Stomach (tissue), 19 donors: ENCODE measurements around the gene CARD11. TPM values are rescaled to one million over a fixed set of nuclear protein-coding genes. Genes with fewer than 3 reads are reported as not detected.

ENCODE experiments used
- DNase-seq, 2 donors: peaks; one replicate each; pipeline versions ENCODE4 v3.0.0 to v3.0.0-alpha.2; 2013 to 2019
- H3K27ac ChIP-seq, 5 donors: fragments of 200-600 bp in 4 of 5; sonication (generic) in 4 of 5; one replicate each; pipeline ENCODE4 v1.5.1; 2013 to 2019; ENCODE audit warnings: mild to moderate bottlenecking in 1 of 5, moderate library complexity in 1 of 5
- H3K27me3 ChIP-seq, 3 donors: fragments of 200-600 bp; sonication (generic); one replicate each; pipeline ENCODE4 v1.5.1; 2017 to 2019; ENCODE audit warnings: mixed run types in 1 of 3
- H3K36me3 ChIP-seq, 4 donors: fragments of 200-600 bp; sonication (generic); 1 replicate in 3 of 4; 2 replicates in 1 of 4; pipeline ENCODE4 v1.5.1; 2016 to 2019
- H3K4me1 ChIP-seq, 4 donors: fragments of 200-600 bp; sonication (generic); one replicate each; pipeline ENCODE4 v1.5.1; 2016 to 2019
- H3K4me3 ChIP-seq, 4 donors: fragments of 200-600 bp; sonication (generic) in 3 of 4; one replicate each; pipeline ENCODE4 v1.5.1; 2016 to 2019; ENCODE audit warnings: mild to moderate bottlenecking in 1 of 4
- H3K9me3 ChIP-seq, 4 donors: fragments of 200-600 bp; sonication (generic); one replicate each; pipeline ENCODE4 v1.5.1; 2016 to 2019
- EP300 ChIP-seq: sonication (generic); formaldehyde crosslinking; IDR thresholded peaks from one replicate; pipeline ENCODE4 v1.6.1; 2017; ENCODE audit warnings: antibody characterized with exemption
- POLR2A ChIP-seq, 4 donors: fragments of 450-650 bp; IDR thresholded peaks; one replicate each; pipeline ENCODE4 v1.6.1; 2016; ENCODE audit warnings: antibody characterized with exemption in 4 of 4, control low read depth in 2 of 4, mild to moderate bottlenecking in 1 of 4, moderate library complexity in 1 of 4
- POLR2AphosphoS5 ChIP-seq, 3 donors: sonication (generic); formaldehyde crosslinking; IDR thresholded peaks; one replicate each; pipeline ENCODE4 v1.6.1; 2016; ENCODE audit warnings: antibody characterized with exemption in 3 of 3
- WGBS, 5 donors: extraction: QIAGEN DNeasy Blood & Tissue Kit in 3 of 5; methylation state at CpG; one replicate each; pipeline versions ENCODE4 v1.1.5 to v1.1.7; 2013 to 2018; 5-methylcytosine and 5-hydroxymethylcytosine counted together
- intact Hi-C: fragments of 100-400 bp; cut with DNase I; formaldehyde crosslinking; loops from one replicate; pipeline ENCODE4 v1.15.1; 2023; ENCODE audit warnings: low total_unique reads
- long read RNA-seq, 10 donors: transcript quantifications; one replicate each; lab custom pipeline, GENCODE V29; 2026
- polyA plus RNA-seq, 3 donors: library from polyadenylated mRNA; stranded (reverse); fragments of 200-250 nt; gene quantifications; one replicate each; pipeline ENCODE4 v1.2.3, GENCODE V29; 2013
- total RNA-seq, 5 donors: library from RNA; depleted of rRNA; stranded (reverse); fragments of >200 nt; gene quantifications; one replicate each; pipeline versions ENCODE4 v1.1.0 to v1.2.3, GENCODE V29; 2014 to 2016
- TF ChIP-seq, protein P1 (sequence below), 7 experiments: fragments of 450-650 bp in 4 of 7; fragments of 200-600 bp in 3 of 7; sonication (generic) in 3 of 7; IDR thresholded peaks; one replicate each; pipeline ENCODE4 v1.5.1; 2016 to 2019; ENCODE audit warnings: antibody characterized with exemption in 7 of 7, control low read depth in 2 of 7, mild to moderate bottlenecking in 1 of 7
- donor health status: healthy with polysubstance abuse.
- donor health status: Bipolar disorder and iron deficiency.
- donor health status: healthy.

The CARD11 gene
- total RNA-seq, result 1 to 10 TPM in 3 of 5 donors, under 1 TPM in 1, not detected in 1; 0.45 to 9.7 (median 4.3) TPM
- polyA plus RNA-seq, result 1 to 10 TPM; 1.4 to 1.8 (median 1.7) TPM
- long read RNA-seq, donor 1, result 0 reads
- long read RNA-seq, donor 2, result 0 reads
- long read RNA-seq, donor 3, result 0 reads
- long read RNA-seq, donor 4, result 0 reads
- long read RNA-seq, donor 5, result 0 reads
- long read RNA-seq, donor 6, result 0 reads
- long read RNA-seq, donor 7, result 0 reads
- long read RNA-seq, donor 8, result 0 reads
- long read RNA-seq, donor 9, result 0 reads
- long read RNA-seq, donor 10, result 0 reads

DNA sequence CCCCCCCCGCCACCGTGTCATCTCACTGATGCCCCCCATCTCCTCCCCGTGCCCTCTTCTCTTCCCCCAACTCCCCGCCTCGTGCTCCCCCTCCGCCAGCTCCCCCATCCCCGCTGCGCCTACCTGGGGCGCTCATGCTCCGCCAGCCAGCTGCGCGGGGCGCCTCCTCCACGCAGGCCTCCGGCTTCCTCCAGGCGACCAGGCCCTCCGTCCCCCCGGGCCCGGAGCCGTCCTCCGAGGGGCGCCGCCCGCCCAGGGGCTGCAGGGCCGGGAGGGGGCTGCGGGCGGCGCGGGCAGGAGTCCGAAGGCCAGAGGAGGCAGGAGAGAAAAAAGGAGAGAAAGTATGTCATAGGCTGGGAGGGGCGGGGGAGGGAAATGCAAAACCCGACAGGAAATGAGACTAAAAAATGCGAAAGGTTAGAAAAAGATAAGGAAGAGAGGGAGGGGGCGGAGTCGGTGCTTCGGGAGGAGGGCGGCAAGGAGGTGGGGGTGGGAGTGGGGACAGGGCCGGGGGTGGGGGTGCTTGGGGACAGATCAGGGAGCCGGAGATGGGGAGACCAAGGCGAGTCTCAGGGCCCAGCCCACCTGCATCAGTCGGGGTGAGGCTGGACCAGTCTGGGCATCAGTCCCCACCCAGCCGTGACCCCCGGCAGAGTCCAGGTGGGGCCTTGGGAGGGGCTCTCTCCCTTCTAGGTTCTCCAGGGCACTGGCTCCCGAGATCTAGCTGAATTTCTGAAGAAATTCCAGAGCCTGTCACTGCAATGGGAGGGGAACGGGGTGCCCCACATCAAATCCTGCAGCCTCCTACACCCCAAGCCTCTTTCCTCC, at the start of gene CARD11:
Gene CARD11, minus strand, starts transcription at position 324 of the 828 bp plus-strand sequence. CDS start 85,361 bp downstream, outside the sequence.
- TF ChIP-seq POLR2A (IDR thresholded peaks at IDR 0.05) (no peak), POLR2AphosphoS5 (IDR thresholded peaks at IDR 0.05) (no peak), EP300 (no peak)
- TF ChIP-seq, protein P1, sequence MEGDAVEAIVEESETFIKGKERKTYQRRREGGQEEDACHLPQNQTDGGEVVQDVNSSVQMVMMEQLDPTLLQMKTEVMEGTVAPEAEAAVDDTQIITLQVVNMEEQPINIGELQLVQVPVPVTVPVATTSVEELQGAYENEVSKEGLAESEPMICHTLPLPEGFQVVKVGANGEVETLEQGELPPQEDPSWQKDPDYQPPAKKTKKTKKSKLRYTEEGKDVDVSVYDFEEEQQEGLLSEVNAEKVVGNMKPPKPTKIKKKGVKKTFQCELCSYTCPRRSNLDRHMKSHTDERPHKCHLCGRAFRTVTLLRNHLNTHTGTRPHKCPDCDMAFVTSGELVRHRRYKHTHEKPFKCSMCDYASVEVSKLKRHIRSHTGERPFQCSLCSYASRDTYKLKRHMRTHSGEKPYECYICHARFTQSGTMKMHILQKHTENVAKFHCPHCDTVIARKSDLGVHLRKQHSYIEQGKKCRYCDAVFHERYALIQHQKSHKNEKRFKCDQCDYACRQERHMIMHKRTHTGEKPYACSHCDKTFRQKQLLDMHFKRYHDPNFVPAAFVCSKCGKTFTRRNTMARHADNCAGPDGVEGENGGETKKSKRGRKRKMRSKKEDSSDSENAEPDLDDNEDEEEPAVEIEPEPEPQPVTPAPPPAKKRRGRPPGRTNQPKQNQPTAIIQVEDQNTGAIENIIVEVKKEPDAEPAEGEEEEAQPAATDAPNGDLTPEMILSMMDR (IDR thresholded peaks at IDR 0.05), result no peak
- DNase-seq, result peak in 1 of 2 donors; percentile 72
- H3K4me3 ChIP-seq, result peak within 1 kb of the TSS; percentile 29 to 50 (median 44)
- H3K27ac ChIP-seq, result peak within 1 kb of the TSS; percentile 22 to 72 (median 56)
- 6 to 7% (median 7%) methylated on average over 26 to 45 of the region's 45 CpGs for WGBS, 5 donors
- intact Hi-C loops, result no loop called here
- no peaks in the 10 kb centered on the region for H3K9me3 ChIP-seq
- H3K27me3 ChIP-seq, result peaks cover 0 to 34% (median 17%) of the 10 kb centered on the region in 3 donors
- H3K36me3 ChIP-seq, result no peaks in the 10 kb centered on the region
- H3K4me1 ChIP-seq, result peaks cover 0 to 15% (median 5%) of the 10 kb centered on the region in 4 donors

DNA sequence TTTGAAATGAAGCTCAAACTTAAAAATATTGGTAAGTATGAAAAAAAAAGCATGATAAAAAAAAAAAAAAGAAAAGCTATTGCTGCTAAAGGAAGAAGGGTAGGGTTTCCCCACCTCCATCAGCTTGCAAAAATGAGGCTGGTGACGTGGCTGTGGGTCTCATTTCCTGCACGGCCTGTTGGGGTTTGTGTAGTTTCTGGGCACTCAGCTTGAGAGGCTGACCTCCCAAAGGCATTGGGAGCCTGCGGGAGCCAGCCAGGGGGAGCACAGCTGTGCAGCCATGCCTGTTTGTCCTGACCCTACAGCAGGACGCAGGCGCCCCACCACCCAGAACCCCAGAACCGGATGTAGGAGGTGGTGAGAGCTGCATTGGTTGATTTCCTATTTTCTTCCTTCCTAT, 48.8 kb upstream of the CARD11 start:
- WGBS, 5 donors, result 45 to 72% (median 67%) methylated on average over 6 of the region's 6 CpGs
- intact Hi-C loops, result no loop called here
- no peak overlapping the region for H3K4me3 ChIP-seq
- peaks cover 0 to 13% (median 0%) of the 10 kb centered on the region in 3 donors for H3K27me3 ChIP-seq
- H3K36me3 ChIP-seq, result no peaks in the 10 kb centered on the region
- H3K4me1 ChIP-seq, result no peaks in the 10 kb centered on the region
- H3K27ac ChIP-seq, result peak overlapping the region in 2 of 5 donors; percentile 24 to 33
- TF ChIP-seq POLR2A (IDR thresholded peaks at IDR 0.05) (no peak), EP300 (no peak), POLR2AphosphoS5 (IDR thresholded peaks at IDR 0.05) (no peak)
- TF ChIP-seq, protein P1 (IDR thresholded peaks at IDR 0.05), result no peak
- peak in 1 of 2 donors; percentile 62 for DNase-seq
- H3K9me3 ChIP-seq, result no peaks in the 10 kb centered on the region

DNA sequence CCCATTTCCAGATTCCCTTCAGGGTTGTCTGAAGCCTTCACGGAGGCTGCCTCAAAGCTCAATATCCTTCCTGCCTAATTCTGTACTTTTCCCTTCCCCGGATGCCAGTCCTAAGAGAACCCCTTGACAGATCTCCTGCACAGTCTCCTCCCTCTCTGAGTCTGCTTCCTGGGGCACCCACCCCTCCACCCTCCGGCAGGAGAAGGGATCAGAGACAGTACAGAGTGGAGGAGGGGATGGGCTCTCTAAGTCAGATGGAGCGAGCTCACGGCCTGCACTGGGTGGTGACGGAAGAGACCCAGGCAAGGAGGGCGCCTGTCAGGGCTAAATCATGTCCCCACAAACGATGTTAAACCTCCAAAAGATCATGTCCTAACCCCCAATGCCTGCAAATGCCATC, 48.0 kb upstream of the CARD11 start:
- Histone ChIP-seq H3K4me1 (no peaks in the 10 kb centered on the region), H3K27me3 (peaks cover 0 to 22% (median 0%) of the 10 kb centered on the region in 3 donors), H3K36me3 (no peaks in the 10 kb centered on the region), H3K27ac (peak overlapping the region in 3 of 5 donors; percentile 3 to 42 (median 39)), H3K9me3 (no peaks in the 10 kb centered on the region), H3K4me3 (no peak overlapping the region)
- DNase-seq, result no peak
- intact Hi-C loops, result no loop called here
- 77 to 86% (median 81%) methylated on average over 8 of the region's 8 CpGs for WGBS, 5 donors
- TF ChIP-seq POLR2A (IDR thresholded peaks at IDR 0.05) (no peak), EP300 (no peak), POLR2AphosphoS5 (IDR thresholded peaks at IDR 0.05) (no peak)
- TF ChIP-seq, protein P1 (IDR thresholded peaks at IDR 0.05), result no peak

DNA sequence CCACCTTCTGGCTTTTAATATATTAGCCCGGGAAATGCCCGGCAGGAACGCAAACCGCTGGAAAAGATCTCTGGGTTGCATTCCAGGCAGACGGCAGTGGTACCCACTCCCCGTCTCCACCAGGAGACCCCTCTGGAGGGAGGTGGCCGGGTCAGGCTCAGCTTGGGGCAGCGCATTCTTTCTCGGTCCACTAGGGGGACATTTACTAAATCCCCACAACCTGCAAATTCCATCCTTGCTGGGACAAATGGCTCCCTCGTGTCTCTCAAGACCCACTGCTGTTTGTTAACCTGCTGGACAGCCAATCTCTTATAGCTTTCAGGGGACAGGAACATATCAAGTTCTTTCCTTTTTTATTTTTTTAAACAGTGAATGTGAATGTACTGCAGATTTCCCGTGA, 45.8 kb upstream of the CARD11 start:
- Histone ChIP-seq H3K27me3 (peaks cover 0 to 26% (median 0%) of the 10 kb centered on the region in 3 donors), H3K9me3 (no peaks in the 10 kb centered on the region), H3K36me3 (no peaks in the 10 kb centered on the region), H3K4me1 (no peaks in the 10 kb centered on the region), H3K4me3 (no peak overlapping the region), H3K27ac (no peak overlapping the region)
- TF ChIP-seq POLR2AphosphoS5 (IDR thresholded peaks at IDR 0.05) (no peak), EP300 (no peak), POLR2A (IDR thresholded peaks at IDR 0.05) (no peak)
- TF ChIP-seq, protein P1 (IDR thresholded peaks at IDR 0.05), result peak in 3 of 7 experiments; percentile 6 to 31 (median 11)
- 37 to 47% (median 42%) methylated on average over 10 to 11 of the region's 11 CpGs for WGBS, 5 donors
- DNase-seq, result no peak
- intact Hi-C loops, result no loop called here
